ENCODE results near the gene MPRIP. TPM values are rescaled to one million over a fixed set of nuclear protein-coding genes. Genes with fewer than 3 reads are reported as not detected.

MPRIP gene
- total and polyA plus RNA-seq, 2 donors (not counting 3 experiments of a cell fraction or from before 2014, with no cell fraction given) = 94.6 to 246 TPM

DNA sequence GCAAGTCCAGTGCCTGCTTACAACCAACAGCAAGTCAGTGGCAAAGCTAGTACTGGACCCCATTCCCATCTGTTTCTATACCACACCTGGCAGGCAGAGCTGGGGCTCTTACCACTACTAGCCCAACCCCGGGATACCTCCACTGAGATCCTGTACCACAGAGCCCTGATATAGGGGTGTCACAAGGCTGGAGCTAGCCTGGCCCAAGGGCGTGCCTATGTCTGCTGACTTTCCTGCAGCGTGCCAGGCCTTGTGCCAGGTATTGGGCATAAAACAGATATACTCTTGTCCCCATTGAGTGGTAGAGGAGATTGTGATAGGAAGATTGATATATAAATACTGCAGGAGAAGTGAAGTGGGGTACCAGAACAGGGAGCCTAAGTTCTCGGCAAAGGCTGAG is 119.5 kb downstream of the MPRIP start:
- Histone ChIP-seq H3K9me3 (replicated peaks; ENCODE audit: control insufficient read depth, insufficient read depth, low read length) (no peaks in the 10 kb centered on the region), H3K4me3 (replicated peaks in 1 of 3; ENCODE audit: insufficient read depth in 1 of 3, low read depth in 1 of 3, low read length in 3 of 3) (no peak overlapping the region), H3K9ac (replicated peaks; ENCODE audit: extremely low read depth, insufficient read depth, low read length) (no peak overlapping the region), H3K4me1 (ENCODE audit: control insufficient read depth, extremely low read depth, insufficient read depth, low read length) (no peaks in the 10 kb centered on the region), H3K79me2 (ENCODE audit: control insufficient read depth, insufficient read depth, low read length) (no peaks in the 10 kb centered on the region), H4K20me1 (replicated peaks; ENCODE audit: control insufficient read depth, extremely low read depth, insufficient read depth, low read length) (no peaks in the 10 kb centered on the region), H3K27ac (ENCODE audit: insufficient read depth, low read depth, low read length) (no peak overlapping the region), H3K36me3 (ENCODE audit: control insufficient read depth in 2 of 2, extremely low read depth in 1 of 2, insufficient read depth in 2 of 2, low read length in 2 of 2) (peaks cover 25 to 65% of the 10 kb centered on the region in 2 experiments), H3K27me3 (ENCODE audit: control insufficient read depth in 2 of 2, insufficient read depth in 2 of 2, low read length in 2 of 2) (no peaks in the 10 kb centered on the region), H3K4me2 (ENCODE audit: insufficient read depth, low read length) (no peak overlapping the region), H2AFZ (ENCODE audit: low read depth, low read length) (no peak overlapping the region), H3K9me1 (replicated peaks; ENCODE audit: control insufficient read depth, extremely low read depth, insufficient read depth, low read length) (no peaks in the 10 kb centered on the region)
- dilution Hi-C loops (cut with MboI; ENCODE audit: extremely low pct_ligation_motif_present, low sequenced_read_pairs) = no loop called here
- intact Hi-C loops (cut with micrococcal nuclease) = no loop called here
- no TSS peak for BruUV-seq (replicated peaks)
- ChIA-PET POLR2A (no interaction called here), CTCF (interaction anchor here (2.9 kb wide), 1 partner anchor 11 kb away, joined by 8 read pairs; no protein-coding TSS in a partner anchor)
- no peak for DNase-seq (ENCODE audit: low read depth, low spot score)
- TF ChIP-seq POLR2AphosphoS5 (IDR thresholded peaks at IDR 0.05; ENCODE audit: insufficient read depth, low read depth, low read length) = no peak
- TF ChIP-seq, protein P1, sequence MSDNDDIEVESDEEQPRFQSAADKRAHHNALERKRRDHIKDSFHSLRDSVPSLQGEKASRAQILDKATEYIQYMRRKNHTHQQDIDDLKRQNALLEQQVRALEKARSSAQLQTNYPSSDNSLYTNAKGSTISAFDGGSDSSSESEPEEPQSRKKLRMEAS (IDR thresholded peaks at IDR 0.05; ENCODE audit: insufficient read depth, insufficient read length) = no peak
- TF ChIP-seq GATA2 (IDR thresholded peaks at IDR 0.05; ENCODE audit: insufficient read depth, insufficient read length, low read depth, low read length) = no peak
- no peak for TF ChIP-seq FOS (IDR thresholded peaks at IDR 0.05; ENCODE audit: borderline replicate concordance, insufficient read depth, low read length)
- TF ChIP-seq JUN (IDR thresholded peaks at IDR 0.05; ENCODE audit: borderline replicate concordance, insufficient read depth, insufficient read length, low read depth) = no peak
- no peak for TF ChIP-seq EZH2 (IDR thresholded peaks at IDR 0.05; ENCODE audit: borderline replicate concordance, low read depth, low read length, severe bottlenecking)
- no peak for TF ChIP-seq MYC (IDR thresholded peaks at IDR 0.05; ENCODE audit: low read depth, low read length)
- TF ChIP-seq, protein P2, sequence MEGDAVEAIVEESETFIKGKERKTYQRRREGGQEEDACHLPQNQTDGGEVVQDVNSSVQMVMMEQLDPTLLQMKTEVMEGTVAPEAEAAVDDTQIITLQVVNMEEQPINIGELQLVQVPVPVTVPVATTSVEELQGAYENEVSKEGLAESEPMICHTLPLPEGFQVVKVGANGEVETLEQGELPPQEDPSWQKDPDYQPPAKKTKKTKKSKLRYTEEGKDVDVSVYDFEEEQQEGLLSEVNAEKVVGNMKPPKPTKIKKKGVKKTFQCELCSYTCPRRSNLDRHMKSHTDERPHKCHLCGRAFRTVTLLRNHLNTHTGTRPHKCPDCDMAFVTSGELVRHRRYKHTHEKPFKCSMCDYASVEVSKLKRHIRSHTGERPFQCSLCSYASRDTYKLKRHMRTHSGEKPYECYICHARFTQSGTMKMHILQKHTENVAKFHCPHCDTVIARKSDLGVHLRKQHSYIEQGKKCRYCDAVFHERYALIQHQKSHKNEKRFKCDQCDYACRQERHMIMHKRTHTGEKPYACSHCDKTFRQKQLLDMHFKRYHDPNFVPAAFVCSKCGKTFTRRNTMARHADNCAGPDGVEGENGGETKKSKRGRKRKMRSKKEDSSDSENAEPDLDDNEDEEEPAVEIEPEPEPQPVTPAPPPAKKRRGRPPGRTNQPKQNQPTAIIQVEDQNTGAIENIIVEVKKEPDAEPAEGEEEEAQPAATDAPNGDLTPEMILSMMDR (IDR thresholded peaks at IDR 0.05; ENCODE audit: extremely low read depth in 1 of 2, insufficient read depth in 1 of 2, low read depth in 1 of 2, low read length in 2 of 2) = no peak
- no peak for TF ChIP-seq POLR2A (IDR thresholded peaks at IDR 0.05; ENCODE audit: low read depth, low read length)
- no peak for FAIRE-seq

All from endothelial cell of umbilical vein (primary cell).